Duodenal mucosa (tissue), 2 donors: ENCODE measurements around the gene DPP7.
A peak's percentile ranks its signal among the peaks of the same experiment; 100 is the strongest.
"Not testable (repeated sequence)": the region's sequence is repeated elsewhere in the genome, so short reads cannot be mapped to it uniquely, and the experiment has no call there.

Experiments
- H3K27ac ChIP-seq: one replicate; pipeline ENCODE4 v1.7.0; 2013; ENCODE audit warnings: low read depth, low read length
- H3K27me3 ChIP-seq, 2 donors: one replicate each; pipeline ENCODE4 v1.7.0; 2013; ENCODE audit warnings: low read length in 2 of 2, control low read depth in 1 of 2; ENCODE audit not compliant: insufficient read depth in 2 of 2, control insufficient read depth in 1 of 2
- H3K36me3 ChIP-seq, 2 donors: one replicate each; pipeline ENCODE4 v1.7.0; 2013; ENCODE audit warnings: low read length in 2 of 2, control low read depth in 1 of 2; ENCODE audit not compliant: insufficient read depth in 2 of 2, control insufficient read depth in 1 of 2
- H3K4me1 ChIP-seq, 2 donors: one replicate each; pipeline ENCODE4 v1.7.0; 2013; ENCODE audit warnings: low read length in 2 of 2, control low read depth in 1 of 2; ENCODE audit not compliant: insufficient read depth in 2 of 2, control insufficient read depth in 1 of 2
- H3K4me3 ChIP-seq, 2 donors: one replicate each; pipeline ENCODE4 v1.7.0; 2013; ENCODE audit warnings: low read length in 2 of 2, low read depth in 1 of 2
- H3K9ac ChIP-seq, 2 donors: one replicate each; pipeline ENCODE4 v1.7.0; 2013; ENCODE audit warnings: low read length in 2 of 2, low read depth in 1 of 2
- H3K9me3 ChIP-seq, 2 donors: one replicate each; pipeline ENCODE4 v1.7.0; 2013; ENCODE audit warnings: low read length in 2 of 2, control low read depth in 1 of 2; ENCODE audit not compliant: control insufficient read depth in 1 of 2

The DPP7 gene

GRCh38 chr9:137139468-137140150 is 25.1 kb upstream of the DPP7 start:
- Histone ChIP-seq H3K27me3 (peaks cover 58 to 68% of the 10 kb centered on the region in 2 donors), H3K4me3 (no peak overlapping the region), H3K9me3 (no peaks in the 10 kb centered on the region), H3K27ac (no peak overlapping the region), H3K4me1 (no peaks in the 10 kb centered on the region), H3K9ac (no peak overlapping the region), H3K36me3 (no peaks in the 10 kb centered on the region)

- Histone ChIP-seq H3K9me3 (no peaks in the 10 kb centered on the region), H3K9ac (no peak within 1 kb of the TSS), H3K27ac (no peak within 1 kb of the TSS), H3K4me1 (no peaks in the 10 kb centered on the region), H3K4me3 (no peak within 1 kb of the TSS), H3K27me3 (peaks cover 56 to 68% of the 10 kb centered on the region in 2 donors), H3K36me3 (no peaks in the 10 kb centered on the region)
Observed at GRCh38 chr9:137138722-137139467, 24.4 kb upstream of the DPP7 start, which contains the start of gene GRIN1. TSS of gene GRIN1 (plus strand) at chr9:137139154. CDS start at chr9:137139487, 333 bp downstream.

GRCh38 chr9:137138058-137138721 is 23.7 kb upstream of the DPP7 start:
- Histone ChIP-seq H3K27me3 (peaks cover 55 to 61% of the 10 kb centered on the region in 2 donors), H3K4me3 (no peak overlapping the region), H3K9me3 (no peaks in the 10 kb centered on the region), H3K27ac (no peak overlapping the region), H3K36me3 (no peaks in the 10 kb centered on the region), H3K9ac (no peak overlapping the region), H3K4me1 (no peaks in the 10 kb centered on the region)

- H3K27me3 ChIP-seq, result peaks cover 50 to 53% of the 10 kb centered on the region in 2 donors
- no peak overlapping the region for H3K9ac ChIP-seq
- H3K9me3 ChIP-seq, result no peaks in the 10 kb centered on the region
- no peak overlapping the region for H3K27ac ChIP-seq
- no peaks in the 10 kb centered on the region for H3K4me1 ChIP-seq
- H3K4me3 ChIP-seq, result no peak overlapping the region
- H3K36me3 ChIP-seq, result no peaks in the 10 kb centered on the region
Observed at GRCh38 chr9:137136881-137137607, 22.5 kb upstream of the DPP7 start.

GRCh38 chr9:137136261-137136880 is 21.8 kb upstream of the DPP7 start:
- no peaks in the 10 kb centered on the region for H3K4me1 ChIP-seq
- H3K4me3 ChIP-seq, result no peak overlapping the region
- no peak overlapping the region for H3K27ac ChIP-seq
- H3K9ac ChIP-seq, result no peak overlapping the region
- peaks cover 44 to 49% of the 10 kb centered on the region in 2 donors for H3K27me3 ChIP-seq
- no peaks in the 10 kb centered on the region for H3K9me3 ChIP-seq
- no peaks in the 10 kb centered on the region for H3K36me3 ChIP-seq

- peaks cover 32 to 40% of the 10 kb centered on the region in 2 donors for H3K27me3 ChIP-seq
- not testable (repeated sequence) for H3K4me3 ChIP-seq, H3K4me1 ChIP-seq, H3K27ac ChIP-seq, H3K9ac ChIP-seq, H3K9me3 ChIP-seq, H3K36me3 ChIP-seq
Observed at GRCh38 chr9:137135154-137135553, 20.6 kb upstream of the DPP7 start.

GRCh38 chr9:137134191-137134590 is 19.7 kb upstream of the DPP7 start:
- Histone ChIP-seq H3K36me3 (no peaks in the 10 kb centered on the region), H3K27me3 (peaks cover 26 to 31% of the 10 kb centered on the region in 2 donors), H3K4me1 (peaks cover 0 to 3% of the 10 kb centered on the region in 2 donors)

GRCh38 chr9:137130176-137130755 is 15.7 kb upstream of the DPP7 start:
- Histone ChIP-seq H3K9me3 (no peaks in the 10 kb centered on the region), H3K36me3 (no peaks in the 10 kb centered on the region), H3K9ac (peak overlapping the region; percentile 56 to 69), H3K4me1 (peaks cover 16 to 28% of the 10 kb centered on the region in 2 donors), H3K4me3 (peak overlapping the region; percentile 74 to 89), H3K27me3 (no peaks in the 10 kb centered on the region), H3K27ac (no peak overlapping the region)

More at GRCh38 chr9:137134191-137134590, 19.7 kb upstream of the DPP7 start:
- Histone ChIP-seq H3K9ac (no peak overlapping the region), H3K27ac (no peak overlapping the region), H3K4me3 (no peak overlapping the region), H3K9me3 (no peaks in the 10 kb centered on the region)

GRCh38 chr9:137129456-137130175 is 15.1 kb upstream of the DPP7 start:
- peak overlapping the region; percentile 56 to 69 for H3K9ac ChIP-seq

More at GRCh38 chr9:137129456-137130175, 15.1 kb upstream of the DPP7 start:
- Histone ChIP-seq H3K9me3 (no peaks in the 10 kb centered on the region), H3K27me3 (no peaks in the 10 kb centered on the region), H3K4me3 (peak overlapping the region; percentile 74 to 89), H3K27ac (peak overlapping the region; percentile 46), H3K36me3 (no peaks in the 10 kb centered on the region), H3K4me1 (peaks cover 16 to 28% of the 10 kb centered on the region in 2 donors)
